ENCODE data around the gene MOB3C.
A peak's percentile ranks its signal among the peaks of the same experiment; 100 is the strongest.

The MOB3C gene

DNA sequence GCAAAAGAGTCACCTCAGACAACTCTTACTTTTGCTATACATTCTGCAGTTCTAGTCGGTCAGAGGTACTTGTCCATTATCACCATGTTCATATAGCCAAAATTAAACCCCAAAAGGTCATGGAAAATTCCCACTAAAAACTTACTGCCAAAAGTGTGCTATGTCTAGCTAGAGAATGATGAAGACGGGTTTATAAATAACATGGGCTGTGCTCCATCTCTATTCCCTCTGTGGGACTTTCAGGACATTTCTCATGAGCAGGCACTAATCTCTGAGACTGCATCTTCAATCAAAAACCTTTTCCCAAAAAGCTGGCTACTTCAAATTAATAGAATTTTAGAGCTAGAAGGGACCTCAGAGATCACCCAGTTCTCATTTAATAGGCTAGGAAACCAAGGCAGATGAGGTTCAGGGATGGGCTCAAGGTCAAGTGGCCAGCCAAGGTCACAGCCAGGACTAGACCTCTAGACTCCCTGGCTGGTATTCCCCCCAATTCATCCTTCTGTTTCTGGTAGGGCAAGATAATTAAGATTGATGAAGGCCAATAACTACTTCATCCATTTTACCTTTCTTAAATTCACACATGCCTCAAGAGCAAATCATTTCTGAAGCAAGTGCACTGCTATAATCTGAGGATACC, 21.0 kb upstream of the MOB3C start:
- no peak for DNase-seq

DNA sequence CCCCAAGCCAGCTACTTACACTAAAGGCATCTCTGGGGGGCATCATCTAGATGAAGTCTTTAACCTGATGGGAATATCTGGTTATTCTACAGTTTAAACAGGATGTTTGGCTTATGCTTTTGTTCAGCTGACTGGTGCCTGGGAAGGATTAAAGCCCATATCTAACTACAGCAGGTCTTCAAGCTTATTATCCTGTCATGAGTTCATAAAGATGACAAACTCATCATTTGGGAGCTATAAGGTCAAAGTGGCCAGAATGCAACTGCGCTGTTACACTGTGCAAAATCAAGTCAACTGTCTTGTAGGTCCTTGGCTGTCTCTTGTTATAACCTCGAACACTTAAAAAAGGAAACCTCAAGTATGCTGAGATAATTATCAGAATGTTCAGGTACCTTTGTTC, 18.6 kb upstream of the MOB3C start:
- no peak for DNase-seq

DNA sequence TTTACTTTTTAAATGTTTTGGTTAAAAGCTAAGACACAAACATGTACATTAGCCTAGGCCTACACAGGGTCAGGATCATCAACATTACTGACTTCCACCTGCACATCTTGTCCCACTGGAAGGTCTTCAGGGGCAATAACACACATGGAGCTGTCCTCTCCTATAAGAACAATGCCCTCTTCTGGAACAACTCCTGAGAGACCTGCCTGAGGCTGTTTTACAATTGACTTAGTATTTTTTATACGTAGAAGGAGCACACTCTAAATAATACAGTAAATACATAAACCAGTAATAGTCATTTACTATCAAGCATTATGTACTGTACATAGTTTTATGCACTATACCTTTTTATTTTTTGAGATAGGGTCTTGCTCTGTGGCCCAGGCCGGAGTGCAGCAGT, 14.1 kb upstream of the MOB3C start:
- no peak for DNase-seq

GRCh38 chr1:46623743-46624644, 7.4 kb upstream of the MOB3C start:
- no peak for DNase-seq

- no peak for DNase-seq
Measured at GRCh38 chr1:46622344-46622743, 5.7 kb upstream of the MOB3C start.

- no peak for DNase-seq
Measured at GRCh38 chr1:46621930-46622329, 5.3 kb upstream of the MOB3C start.

- no peak for DNase-seq
Measured at GRCh38 chr1:46619656-46620258, 3.1 kb upstream of the MOB3C start.

- no peak for DNase-seq
Measured at GRCh38 chr1:46618754-46619415, 2.3 kb upstream of the MOB3C start.

DNA sequence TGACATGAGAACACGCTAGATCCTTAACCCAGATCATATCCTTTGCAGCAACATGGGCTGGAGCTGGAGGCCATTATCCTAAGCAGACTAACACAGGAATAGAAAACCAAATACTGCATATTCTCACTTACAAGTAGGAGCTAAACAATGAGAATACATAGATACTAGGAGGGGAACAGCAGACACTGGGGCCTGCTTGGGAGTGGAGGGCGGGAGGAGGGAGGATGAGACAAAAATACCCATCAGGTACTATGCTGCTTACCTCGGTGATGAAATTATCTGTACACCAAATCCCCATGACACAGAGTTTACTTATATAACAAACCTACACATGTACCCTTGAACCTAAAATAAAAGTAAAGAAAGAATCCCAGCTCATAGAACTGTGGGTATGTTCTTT, 1.2 kb upstream of the MOB3C start:
- no peak for DNase-seq

DNA sequence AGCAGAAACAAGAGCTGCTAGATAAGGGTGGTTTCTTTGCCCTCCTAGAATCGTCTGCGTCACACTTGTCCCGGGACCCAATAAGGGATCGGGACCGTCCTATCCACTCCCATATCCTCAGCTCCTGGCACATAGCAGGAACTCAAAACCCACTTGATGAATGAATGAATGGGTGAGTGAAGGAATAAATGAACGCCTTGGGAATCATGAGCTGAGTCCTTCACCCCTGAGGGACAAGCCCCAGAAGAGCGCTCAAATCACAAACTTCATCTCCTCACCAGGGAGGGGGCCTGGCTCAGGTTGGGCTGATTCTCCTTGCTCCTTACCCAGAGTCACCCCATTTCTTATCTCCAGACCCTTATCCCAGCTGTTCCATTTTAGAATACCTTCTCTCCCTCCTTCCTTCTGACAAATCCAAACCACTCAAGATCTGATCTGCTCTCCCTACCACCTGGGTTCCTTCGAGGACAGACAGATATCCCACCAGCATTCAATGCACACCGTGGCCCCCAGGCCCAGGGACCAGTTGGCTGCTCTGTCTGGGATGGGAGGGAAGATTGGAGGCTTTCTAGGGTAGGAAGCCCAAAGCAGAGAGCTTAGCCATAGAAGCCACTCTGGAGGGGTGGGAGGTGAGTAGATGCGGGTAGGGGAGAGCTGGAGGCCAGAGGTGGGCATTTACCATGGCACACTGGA, 643 bp upstream of the MOB3C start:
- no peak for DNase-seq

- DNase-seq, result no peak
Measured at GRCh38 chr1:46615735-46616134, 876 bp downstream of the MOB3C start.

DNA sequence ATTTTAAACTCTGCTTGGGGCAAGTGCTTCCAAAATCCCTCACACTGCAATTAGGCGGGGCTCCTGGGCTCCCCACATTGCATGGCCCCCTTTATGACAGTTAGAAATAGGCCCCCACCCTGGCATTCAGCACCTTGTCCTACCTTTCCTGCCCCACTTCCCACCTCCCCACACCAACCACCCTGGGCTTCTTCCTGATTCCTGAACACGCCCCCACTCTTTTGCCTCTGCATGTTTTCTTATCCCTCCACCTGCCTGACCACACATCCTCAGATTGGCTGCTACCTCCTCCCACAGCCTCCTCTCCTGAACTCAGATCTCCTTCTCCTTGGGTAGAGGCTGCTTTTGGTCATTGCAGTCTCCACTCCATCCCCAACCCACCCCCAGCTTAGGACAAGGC, 1.5 kb downstream of the MOB3C start:
- no peak for DNase-seq

DNA sequence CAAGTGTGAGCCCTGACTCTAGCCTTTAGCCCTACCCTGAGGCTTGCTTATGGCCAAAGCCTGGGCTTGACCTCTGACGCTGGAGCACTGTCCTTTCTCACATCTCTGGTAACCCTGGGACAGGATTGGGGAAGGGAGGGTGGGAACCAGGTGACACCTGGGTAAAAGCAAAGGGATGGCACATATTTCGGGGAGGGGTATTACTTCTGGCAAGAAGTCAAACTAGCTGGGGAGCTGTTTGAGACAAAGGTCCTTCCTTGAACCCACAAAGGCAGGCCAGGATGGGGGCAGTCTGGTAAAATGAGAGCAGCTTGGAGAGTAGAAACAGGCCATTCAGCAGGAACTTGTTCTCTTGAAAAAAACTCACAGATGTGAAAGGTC, 2.0 kb downstream of the MOB3C start:
- no peak for DNase-seq

- DNase-seq, result peak; percentile 40
Measured at GRCh38 chr1:46613661-46614603, 2.7 kb downstream of the MOB3C start.

- no peak for DNase-seq
Measured at GRCh38 chr1:46612937-46613660, 3.5 kb downstream of the MOB3C start.

GRCh38 chr1:46611691-46612221, 4.9 kb downstream of the MOB3C start:
- DNase-seq, result no peak

DNA sequence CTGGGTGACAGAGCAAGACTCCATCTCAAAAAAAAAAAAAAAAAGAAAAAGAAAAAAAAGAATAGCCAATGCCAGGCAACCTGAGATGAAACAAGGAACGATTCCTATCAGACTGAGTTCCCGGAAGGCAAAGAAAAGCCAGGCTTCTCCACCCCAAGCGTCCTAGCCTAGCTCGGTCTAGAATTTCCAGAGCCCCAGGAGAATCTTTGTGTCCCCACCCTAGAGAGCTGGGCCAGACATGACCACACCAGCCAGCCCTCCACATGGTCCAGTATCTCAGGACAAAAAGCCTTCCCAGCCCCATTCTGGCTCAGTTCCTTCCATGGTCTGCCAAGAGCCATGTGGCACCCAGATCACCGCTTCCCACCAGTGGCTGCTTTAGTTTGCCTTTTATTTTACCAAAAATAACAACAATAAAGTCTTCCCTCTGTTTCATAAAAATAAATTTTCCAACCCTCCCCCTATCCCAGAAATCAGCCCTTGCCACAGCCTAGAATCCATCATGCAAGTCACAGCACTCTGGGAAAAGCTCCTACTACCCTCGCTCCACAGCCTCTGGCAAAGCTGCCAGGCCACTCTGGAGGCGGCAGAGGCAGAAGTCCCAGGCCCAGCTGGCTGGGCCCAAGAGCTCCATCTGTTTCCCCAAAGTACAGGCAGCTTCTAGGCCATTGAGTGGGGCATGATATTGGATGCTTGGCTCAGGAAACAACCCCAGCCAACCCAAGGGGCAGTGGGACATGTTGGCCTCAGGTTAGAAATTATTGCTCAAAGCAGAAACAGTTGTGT, 9.1 kb downstream of the MOB3C start:
- DNase-seq, result no peak

GRCh38 chr1:46606255-46606965, 10.2 kb downstream of the MOB3C start:
- no peak for DNase-seq

- peak; percentile 38 for DNase-seq
Measured at GRCh38 chr1:46605232-46605631, 11.4 kb downstream of the MOB3C start.
